K562 (cell line): ENCODE measurements around the gene RCC1. TPM values are rescaled to one million over a fixed set of nuclear protein-coding genes. Genes with fewer than 3 reads are reported as not detected.

Source experiments
- BDP1 ChIP-seq: IDR thresholded peaks from 3 replicates; pipeline ENCODE4 v1.6.1; 2011; ENCODE audit not compliant: insufficient read length, insufficient read depth
- C11orf30 ChIP-seq: fragments of 450-650 bp; IDR thresholded peaks from 2 replicates; pipeline ENCODE4 v1.6.1; 2016; ENCODE audit warnings: low read depth, mild to moderate bottlenecking
- E2F6 ChIP-seq, 2 experiments: IDR thresholded peaks; 2 replicates each; pipeline ENCODE4 v1.6.1; 2011; ENCODE audit warnings: borderline replicate concordance in 1 of 2, control low read depth in 1 of 2, low read depth in 1 of 2, low read length in 1 of 2, mild to moderate bottlenecking in 1 of 2, mixed read lengths in 1 of 2, moderate library complexity in 1 of 2; ENCODE audit not compliant: insufficient read depth in 1 of 2, insufficient read length in 1 of 2, poor library complexity in 1 of 2, severe bottlenecking in 1 of 2; ENCODE audit errors: extremely low read depth in 1 of 2
- MXI1 ChIP-seq: IDR thresholded peaks from 2 replicates; pipeline ENCODE4 v1.6.1; 2011; ENCODE audit warnings: low read depth, mild to moderate bottlenecking, improper control_type of control experiment, low read length
- RBBP5 ChIP-seq: fragments of 200-600 bp; sonication (generic); IDR thresholded peaks from 2 replicates; pipeline ENCODE4 v1.6.1; 2012; ENCODE audit warnings: borderline replicate concordance, mild to moderate bottlenecking, low read length, control low read depth, inconsistent platforms; ENCODE audit not compliant: insufficient read depth, poor library complexity, severe bottlenecking
- SIRT6 ChIP-seq: IDR thresholded peaks from one replicate; pipeline ENCODE4 v1.6.1; 2012; ENCODE audit warnings: low read depth, mild to moderate bottlenecking, control low read depth, inconsistent platforms, low read length, moderate library complexity
- SIX5 ChIP-seq, 2 experiments: IDR thresholded peaks; 2 replicates each; pipeline ENCODE4 v1.6.1; 2011; ENCODE audit warnings: low read length in 2 of 2, borderline replicate concordance in 1 of 2, low read depth in 1 of 2, mild to moderate bottlenecking in 1 of 2, moderate library complexity in 1 of 2; ENCODE audit not compliant: insufficient read depth in 1 of 2
- SREBF2 ChIP-seq: sonication (generic); formaldehyde crosslinking; IDR thresholded peaks from 2 replicates; pipeline ENCODE4 v1.4.0; 2020; ENCODE audit warnings: mild to moderate bottlenecking, missing genetic modification reagents
- SRSF7 ChIP-seq: fragments of 200-400 bp; formaldehyde crosslinking; optimal IDR thresholded peaks from 2 replicates; pipeline ENCODE3; 2017; ENCODE audit warnings: mild to moderate bottlenecking, low read depth, low read length
- TAF15 ChIP-seq: fragments of 200-400 bp; formaldehyde crosslinking; IDR thresholded peaks from 2 replicates; pipeline ENCODE4 v1.6.1; 2017; ENCODE audit warnings: mild to moderate bottlenecking, low read depth, low read length, moderate library complexity
- TCF7 ChIP-seq: sonication (generic); IDR thresholded peaks from 2 replicates; pipeline ENCODE4 v1.6.1; 2016; ENCODE audit warnings: antibody characterized with exemption, borderline replicate concordance
- TEAD1 ChIP-seq, 2 experiments: fragments of 450-650 bp in 1 of 2; sonication (generic) in 1 of 2; formaldehyde crosslinking; IDR thresholded peaks; 2 replicates each; pipeline versions ENCODE4 v1.4.0 to v1.8.0; 2020 to 2022; ENCODE audit warnings: mild to moderate bottlenecking in 2 of 2, missing genetic modification reagents in 1 of 2
- TRIM25 ChIP-seq: fragments of 450-650 bp; IDR thresholded peaks from 2 replicates; pipeline ENCODE4 v1.7.0; 2016; ENCODE audit warnings: borderline replicate concordance
- ZFP1 ChIP-seq: fragments of 450-650 bp; formaldehyde crosslinking; IDR thresholded peaks from 2 replicates; pipeline ENCODE4 v1.4.0; 2020; ENCODE audit warnings: mild to moderate bottlenecking, mixed read lengths
- ZFPM2 ChIP-seq: fragments of 250-450 bp; sonication (Bioruptor Pico); IDR thresholded peaks from 2 replicates; pipeline ENCODE4 v1.5.1; 2022; ENCODE audit warnings: mild to moderate bottlenecking
- ZNF140 ChIP-seq: fragments of 250-450 bp; sonication (Bioruptor Pico); IDR thresholded peaks from 2 replicates; pipeline ENCODE4 v1.8.0; 2021; ENCODE audit warnings: moderate library complexity, mild to moderate bottlenecking, inconsistent platforms
- ZNF431 ChIP-seq: sonication (generic); formaldehyde crosslinking; IDR thresholded peaks from 2 replicates; pipeline ENCODE4 v1.8.0; 2022; ENCODE audit warnings: mild to moderate bottlenecking, missing genetic modification reagents
- ZNF518B ChIP-seq: fragments of 250-450 bp; sonication (Bioruptor Pico); IDR thresholded peaks from 2 replicates; pipeline ENCODE4 v1.5.0; 2021; ENCODE audit warnings: mild to moderate bottlenecking, moderate library complexity
- ZNF707 ChIP-seq: fragments of 250-450 bp; sonication (Bioruptor Pico); conservative IDR thresholded peaks from 2 replicates; pipeline ENCODE4 v1.8.0; 2022; ENCODE audit warnings: inconsistent platforms, mild to moderate bottlenecking, moderate library complexity
- ZNF75A ChIP-seq: fragments of 450-650 bp; formaldehyde crosslinking; IDR thresholded peaks from 2 replicates; pipeline ENCODE4 v1.4.0; 2020; ENCODE audit warnings: mild to moderate bottlenecking
- ZSCAN29 ChIP-seq: fragments of 450-650 bp; IDR thresholded peaks from 2 replicates; pipeline ENCODE4 v1.6.1; 2017
- polyA plus RNA-seq, 8 experiments: library from polyadenylated mRNA; depleted of rRNA in 4 of 8; stranded (reverse) in 5 of 8; unstranded in 3 of 8; fragments of >200 nt; fragmentation: Nextera tagmentation in 2 of 8; fragmentation: Illumina TruSeq in 1 of 8; extraction: Ambion mirVana in 2 of 8; extraction: Trizol in 1 of 8; gene quantifications; 2 replicates each; pipeline versions ENCODE4 v1.2.1 to v1.2.3, GENCODE V29; 2011 to 2014; ENCODE audit warnings: inconsistent platforms in 1 of 8, missing spikeins in 1 of 8
- total RNA-seq, 7 experiments: library from RNA; depleted of rRNA in 6 of 7; stranded (reverse); fragments of >200 nt in 6 of 7; fragmentation: Illumina TruSeq in 2 of 7; extraction: Trizol in 2 of 7; gene quantifications; 2 replicates each; pipeline versions ENCODE4 v1.2.1 to v1.2.3, GENCODE V29; 2011 to 2021; ENCODE audit warnings: low replicate concordance in 1 of 7

The RCC1 gene
- total and polyA plus RNA-seq, 9 of the 15 experiments (the other 6 are each of a cell fraction or from before 2014, with no cell fraction given) = 16.4 to 202 (median 107) TPM

- TF ChIP-seq SIRT6 (no peak), ZFPM2 (CRISPR knock-in tag) (no peak), ZNF518B (CRISPR knock-in tag) (no peak), E2F6 (IDR thresholded peaks at IDR 0.05; ENCODE audit: borderline replicate concordance in 1 of 2, extremely low read depth in 1 of 2, insufficient read depth in 1 of 2, insufficient read length in 1 of 2, low read depth in 1 of 2, low read length in 1 of 2, poor library complexity in 1 of 2, severe bottlenecking in 1 of 2) (no peak), ZFP1 (CRISPR knock-in tag) (peak; percentile 36; the same call in 1 of the 2 replicates), SIX5 (IDR thresholded peaks at IDR 0.05; ENCODE audit: borderline replicate concordance in 1 of 2, insufficient read depth in 1 of 2, low read depth in 1 of 2, low read length in 2 of 2) (0 out of 4 replicates have a peak, but pooled peaks of 1 of the 2 experiments have one; percentile 4), TCF7 (peak; percentile 75; the same call in 1 of the 2 replicates), TRIM25 (peak; percentile 89; the same call in 1 of the 2 replicates), C11orf30 (no peak), SRSF7 (no peak), ZNF75A (CRISPR knock-in tag) (0 out of 2 replicates have a peak, but pooled peaks have one; percentile 26), BDP1 (no peak), RBBP5 (no peak), MXI1 (peak; percentile 66; the same call in 1 of the 2 replicates), ZNF707 (CRISPR knock-in tag) (no peak), SREBF2 (0 out of 2 replicates have a peak, but pooled peaks have one; percentile 15), ZNF431 (CRISPR knock-in tag) (peak; percentile 48; the same call in 1 of the 2 replicates), TEAD1 (CRISPR knock-in tag; IDR thresholded peaks at IDR 0.05) (peak; percentile 50 to 98; a peak in 2 of 4 replicates), ZNF140 (no peak), ZSCAN29 (peak; percentile 51; the same call in 1 of the 2 replicates), TAF15 (no peak)
These were observed at the start of gene RCC1 (continued) for GRCh38 chr1:28505406-28506187.
